HG03045 (cell line): ENCODE data around the gene CCDC9B.

Experiments used
- ATAC-seq: cut with Tn5 transposase; IDR thresholded peaks from one replicate; pipeline ENCODE4 v1.9.1; 2021; ENCODE audit warnings: mild to moderate bottlenecking, moderate library complexity; ENCODE audit not compliant: unreplicated experiment

CCDC9B gene

DNA sequence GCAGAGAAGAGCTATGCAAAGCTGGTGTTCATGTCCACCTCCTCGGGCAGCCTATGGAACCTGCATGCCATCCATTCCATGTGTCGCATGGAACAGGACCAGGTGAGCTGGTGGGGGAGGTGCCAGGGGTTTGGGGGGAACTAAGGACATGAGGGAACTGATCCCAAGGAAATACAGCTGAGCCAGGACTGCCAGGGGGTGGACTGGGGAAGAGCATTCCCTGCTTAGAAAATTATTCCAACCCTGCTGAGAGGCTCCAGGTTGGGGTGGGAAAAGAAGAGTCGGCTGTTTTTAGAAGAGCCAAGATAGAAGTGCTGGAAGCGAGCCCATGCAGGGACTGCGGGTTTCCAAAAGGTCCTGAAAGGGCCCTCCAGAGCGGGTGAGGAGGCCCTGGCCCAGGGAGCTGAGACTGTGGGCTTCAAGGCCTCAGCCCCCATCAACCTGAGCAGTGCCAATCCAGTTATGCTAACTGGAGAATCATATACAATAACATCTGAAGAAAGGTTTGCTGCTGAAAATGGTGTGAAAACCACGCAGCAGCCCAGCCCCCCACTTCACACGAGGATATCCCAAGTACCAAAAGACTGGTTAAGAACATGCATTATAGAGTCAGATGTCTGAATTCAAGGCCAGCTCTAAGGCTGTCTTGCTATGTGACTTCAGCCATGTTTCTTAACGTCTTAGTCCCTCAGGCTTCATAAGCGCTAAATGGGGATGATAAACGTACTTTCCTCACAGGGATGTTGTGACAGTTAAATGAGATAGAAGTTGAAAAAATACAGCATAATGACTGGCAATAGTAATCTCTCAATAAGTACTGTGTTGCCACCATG lies 25.1 kb upstream of the CCDC9B start:
- ATAC-seq = no peak

DNA sequence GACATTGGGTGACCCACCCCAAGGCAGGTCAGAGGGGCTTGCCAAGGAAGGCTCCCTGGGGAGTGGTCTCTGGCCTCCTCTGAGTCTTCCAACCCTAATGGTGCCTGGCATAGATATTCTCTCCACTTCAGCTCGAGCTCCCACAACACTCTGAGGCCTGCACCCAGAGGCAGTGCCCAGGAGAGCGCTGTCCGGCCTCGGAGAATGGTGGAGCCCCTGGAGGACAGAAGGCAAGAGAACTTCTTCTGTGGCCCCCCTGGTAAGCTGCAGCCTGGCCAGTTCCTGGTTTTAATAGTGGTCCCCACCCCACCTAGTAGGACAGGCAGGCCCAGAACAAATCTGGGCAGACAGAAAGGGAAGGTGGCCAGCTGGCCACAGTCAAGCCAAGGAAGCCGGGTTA lies 24.3 kb upstream of the CCDC9B start:
- no peak for ATAC-seq

DNA sequence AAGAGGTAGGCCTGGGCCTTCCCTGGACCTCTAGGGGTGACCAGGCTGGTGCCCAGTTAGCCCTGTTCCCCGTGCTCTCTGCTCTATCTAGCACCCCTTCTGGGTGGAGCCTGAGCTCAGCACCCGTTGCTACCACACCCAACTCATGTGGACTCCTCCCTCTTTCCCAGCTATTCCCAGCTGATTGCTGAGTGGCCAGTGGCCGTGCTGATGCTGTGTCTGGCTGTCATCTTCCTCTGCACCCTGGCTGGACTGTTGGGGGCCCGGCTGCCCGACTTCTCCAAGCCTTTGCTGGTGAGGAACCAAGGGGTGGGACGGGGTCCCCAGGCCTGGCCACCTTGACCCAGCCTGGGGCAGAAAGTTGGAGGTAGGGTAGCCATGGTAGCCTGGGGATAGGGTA lies 23.5 kb upstream of the CCDC9B start:
- no peak for ATAC-seq

DNA sequence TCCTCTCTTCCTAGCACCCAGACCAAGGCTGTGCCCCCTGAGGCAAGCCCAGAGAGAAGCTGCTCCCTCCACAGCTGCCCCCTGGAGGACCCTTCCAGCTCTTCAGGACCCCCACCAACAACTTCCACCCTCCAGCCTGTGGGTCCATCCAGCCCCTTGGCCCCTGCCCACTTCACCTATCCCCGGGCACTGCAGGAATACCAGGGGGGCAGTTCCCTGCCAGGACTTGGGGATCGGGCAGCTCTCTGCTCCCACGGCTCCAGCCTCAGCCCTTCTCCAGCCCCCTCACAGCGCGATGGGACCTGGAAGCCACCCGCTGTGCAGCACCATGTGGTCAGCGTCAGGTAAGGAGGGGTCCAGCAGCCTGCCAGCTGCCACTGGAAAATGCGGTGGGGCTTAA lies 22.9 kb upstream of the CCDC9B start:
- ATAC-seq = no peak

DNA sequence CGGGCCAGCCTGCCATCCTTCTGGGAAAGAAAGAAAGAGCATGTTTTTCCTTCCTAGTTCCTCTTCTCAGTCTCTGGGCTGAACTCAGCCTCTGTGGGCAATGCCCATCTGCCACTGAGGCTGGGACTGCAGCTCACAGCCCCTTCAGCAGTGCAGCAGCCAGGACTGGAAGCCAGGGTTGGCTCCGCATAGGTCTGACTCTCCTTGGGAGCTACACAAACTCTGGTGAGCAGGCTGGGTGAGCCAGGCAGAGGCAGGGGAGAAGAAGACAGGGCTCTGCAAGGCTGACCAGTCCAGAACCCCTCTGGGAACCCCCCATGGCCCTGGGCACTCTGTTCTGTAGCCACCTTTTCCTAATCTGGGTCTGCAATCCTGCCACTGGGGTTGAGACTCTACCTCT lies 20.9 kb upstream of the CCDC9B start:
- ATAC-seq = no peak

DNA sequence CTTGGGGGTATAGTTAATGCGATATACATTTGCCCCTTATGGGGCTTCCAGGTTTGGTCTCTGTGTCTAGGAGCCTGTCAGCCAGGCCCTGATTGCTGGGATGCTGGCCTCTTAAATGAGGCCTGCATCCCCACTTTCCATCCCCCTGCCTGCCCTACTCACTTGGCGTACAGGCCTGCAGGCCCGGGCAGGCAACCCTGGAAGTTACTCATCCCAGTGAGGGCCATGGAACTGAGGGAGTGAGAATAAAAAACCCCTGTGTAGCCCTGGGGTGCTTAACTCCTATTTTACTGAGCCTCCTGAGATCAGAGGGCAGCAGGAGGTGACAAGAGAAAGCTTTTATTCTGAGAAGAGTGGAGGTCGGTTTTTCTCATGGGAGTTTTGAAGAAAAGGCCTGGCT lies 19.3 kb upstream of the CCDC9B start:
- no peak for ATAC-seq

DNA sequence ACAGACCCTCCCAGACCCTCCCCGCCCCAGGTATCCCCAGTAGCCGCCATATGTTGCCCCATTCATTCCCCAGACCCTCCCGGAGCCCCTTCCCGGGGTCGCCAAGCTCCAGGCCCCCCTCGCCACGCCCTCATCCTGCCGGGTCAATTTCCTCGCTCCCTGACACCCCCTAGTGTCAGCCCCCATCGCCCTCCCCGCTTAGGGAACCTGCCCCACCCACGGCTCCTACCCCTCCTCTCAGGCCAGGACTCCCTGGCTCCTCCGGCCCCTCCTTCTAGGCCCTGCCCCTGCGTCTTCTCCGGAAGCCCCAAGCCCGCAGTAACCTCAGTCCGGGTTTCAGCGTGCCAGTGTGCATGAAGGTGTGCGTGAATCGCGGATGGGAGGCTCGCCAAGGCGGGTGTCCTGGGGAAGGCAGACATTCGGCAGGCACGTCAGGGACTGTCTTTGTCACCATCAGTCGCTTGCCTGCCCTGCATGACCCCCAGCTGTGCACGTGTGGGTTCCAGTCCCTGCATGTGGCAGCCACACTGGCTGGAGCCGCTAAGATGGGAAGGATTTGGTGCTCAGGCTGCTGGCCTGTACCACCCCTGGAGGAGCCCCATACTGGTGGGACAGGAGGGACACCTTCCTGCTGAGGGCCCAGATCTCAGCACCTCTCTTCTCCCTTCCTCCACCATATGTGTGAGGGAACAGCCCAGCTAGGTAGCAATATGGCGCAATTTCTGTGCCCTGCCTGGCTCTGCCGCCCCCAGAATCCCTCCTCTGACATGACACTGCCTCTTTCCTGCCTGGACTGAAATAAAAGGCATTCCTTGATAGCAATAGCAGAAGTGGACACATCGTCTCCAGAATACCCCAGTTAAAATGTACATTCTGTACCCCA lies 18.0 kb upstream of the CCDC9B start:
- ATAC-seq = peak; percentile 22

DNA sequence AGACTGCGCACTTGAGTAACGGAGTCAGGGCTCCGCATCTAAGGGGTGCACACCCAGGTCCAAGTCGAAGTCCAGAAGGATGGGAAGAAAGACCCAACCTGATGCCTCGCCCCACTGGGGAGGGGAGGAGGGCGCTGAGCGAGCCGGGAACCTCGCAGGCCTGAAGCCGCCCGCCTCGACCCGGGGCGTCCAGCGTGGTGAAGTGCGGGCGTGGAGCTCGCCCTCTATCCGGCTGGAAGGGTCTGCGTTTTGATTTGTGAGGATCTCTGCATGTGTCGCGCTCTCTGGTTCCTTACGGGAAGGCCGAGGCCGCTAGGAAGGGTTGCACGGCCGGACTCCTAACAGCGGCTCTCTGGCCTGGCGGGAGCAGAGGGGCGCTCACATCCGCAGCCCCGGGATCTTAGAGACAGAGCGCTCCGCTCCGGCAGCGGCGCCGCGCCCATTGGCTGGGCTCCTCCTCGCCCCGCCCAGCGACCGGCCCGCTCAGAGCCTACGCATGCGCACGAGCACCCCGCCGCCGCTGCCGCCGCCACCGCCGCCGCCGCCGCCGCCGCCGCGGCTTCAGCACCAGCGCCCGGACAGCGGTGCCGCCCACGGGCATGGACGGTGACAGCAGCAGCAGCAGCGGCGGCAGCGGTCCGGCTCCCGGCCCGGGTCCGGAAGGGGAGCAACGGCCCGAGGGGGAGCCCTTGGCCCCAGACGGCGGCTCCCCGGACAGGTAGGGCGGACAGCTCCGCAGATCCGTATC lies 17.2 kb upstream of the CCDC9B start, which contains the start of gene DISP2:
DISP2 (plus strand) TSS at position 497 of the 748 bp plus-strand sequence; CDS start at position 600, 103 bp downstream.
- peak; percentile 82 for ATAC-seq

DNA sequence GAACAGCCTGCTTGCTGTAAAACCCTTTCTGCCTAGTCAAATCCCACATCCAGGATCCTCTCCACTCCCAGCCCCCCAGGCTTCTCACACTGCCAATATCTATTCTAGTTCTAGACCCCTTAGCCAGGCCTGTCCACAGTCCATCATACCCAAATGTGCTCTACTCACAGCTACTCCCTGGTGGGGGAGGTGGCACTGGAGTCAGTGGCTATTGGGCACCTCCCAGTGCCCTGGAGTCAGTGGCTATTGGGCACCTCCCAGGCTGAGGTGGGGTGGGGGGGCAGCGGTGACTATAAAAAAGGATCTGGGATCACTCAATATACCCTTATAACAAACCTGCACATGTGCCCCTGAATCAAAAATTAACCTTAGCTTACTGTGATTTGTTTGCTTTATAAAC lies 16.5 kb upstream of the CCDC9B start:
- no peak for ATAC-seq

DNA sequence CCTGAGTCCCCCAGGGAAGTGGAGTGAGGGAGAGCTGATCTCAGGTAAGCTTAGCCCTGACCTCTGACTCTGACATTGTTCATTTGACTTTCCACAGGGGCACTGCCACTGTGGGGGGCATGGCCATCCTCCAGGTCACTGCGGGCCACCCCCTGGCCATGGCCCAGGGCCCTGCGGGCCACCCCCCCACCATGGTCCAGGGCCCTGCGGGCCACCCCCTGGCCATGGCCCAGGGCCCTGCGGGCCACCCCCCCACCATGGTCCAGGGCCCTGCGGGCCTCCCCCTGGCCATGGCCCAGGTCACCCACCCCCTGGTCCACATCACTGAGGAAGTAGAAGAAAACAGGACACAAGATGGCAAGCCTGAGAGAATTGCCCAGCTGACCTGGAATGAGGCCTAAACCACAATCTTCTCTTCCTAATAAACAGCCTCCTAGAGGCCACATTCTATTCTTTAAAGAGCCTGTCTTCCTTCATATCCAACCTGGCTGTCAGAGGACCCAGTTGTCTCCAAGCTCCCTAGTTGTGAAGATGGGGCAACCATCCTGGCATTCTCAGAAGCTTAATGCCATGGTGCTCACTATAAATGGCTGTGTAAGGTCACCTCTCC lies 15.3 kb upstream of the CCDC9B start:
- ATAC-seq = no peak

DNA sequence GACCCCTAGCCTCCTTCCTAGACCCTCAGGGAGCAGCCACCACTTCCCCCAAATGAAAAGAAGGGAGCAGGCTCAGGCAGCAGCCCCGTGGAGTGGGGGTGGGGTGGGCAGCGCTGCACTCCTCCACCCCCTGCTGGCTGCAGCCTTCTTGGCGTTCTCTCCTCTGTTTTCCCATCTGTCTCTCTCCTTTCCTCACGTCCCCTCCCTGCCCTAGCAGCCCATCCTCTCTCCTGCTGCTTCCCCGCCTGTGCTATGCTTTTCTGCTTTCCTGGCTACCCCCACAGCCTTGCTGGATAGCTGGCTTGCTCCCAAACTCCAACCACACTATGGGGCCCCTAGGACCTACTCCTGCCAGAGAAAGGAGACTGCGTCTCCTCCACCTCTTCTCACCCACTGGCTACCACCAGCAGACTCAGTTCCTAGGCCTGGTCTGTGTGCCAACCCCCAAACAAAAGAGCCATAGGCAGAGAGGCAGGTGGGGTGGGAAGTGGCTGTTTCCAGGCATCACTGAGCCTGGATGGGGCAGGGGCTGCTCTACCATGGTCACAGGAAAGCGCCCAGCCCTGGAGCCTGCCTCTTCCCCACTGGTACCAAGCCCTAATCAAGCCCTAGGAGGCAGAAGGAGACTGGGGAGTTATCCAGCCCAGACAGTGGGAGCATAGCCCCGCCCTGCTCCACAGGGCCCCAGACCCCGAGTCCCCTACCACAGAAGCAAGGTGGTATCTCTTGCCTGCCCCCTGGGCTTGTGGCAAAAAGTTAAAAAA lies 13.9 kb upstream of the CCDC9B start:
- ATAC-seq = no peak

DNA sequence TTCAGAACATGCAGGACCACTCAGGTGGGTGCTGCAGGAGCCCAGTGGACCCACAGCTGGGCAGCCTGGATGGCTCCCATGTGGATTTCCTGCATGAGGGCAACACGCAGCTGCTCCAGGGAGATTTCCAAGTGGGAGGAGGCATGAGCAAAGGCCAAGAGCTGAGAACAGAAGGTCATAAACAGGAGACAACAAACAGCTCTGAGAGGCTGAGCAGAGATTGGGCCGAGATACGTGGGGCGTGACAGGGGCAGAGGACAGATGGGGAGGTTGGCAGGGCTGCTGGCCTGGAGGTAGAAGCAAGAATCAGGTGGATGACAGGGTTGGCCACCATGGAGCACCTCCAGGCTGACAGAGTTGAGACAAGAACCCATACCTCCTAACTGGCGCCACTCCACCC lies 13.0 kb upstream of the CCDC9B start:
- ATAC-seq = no peak

DNA sequence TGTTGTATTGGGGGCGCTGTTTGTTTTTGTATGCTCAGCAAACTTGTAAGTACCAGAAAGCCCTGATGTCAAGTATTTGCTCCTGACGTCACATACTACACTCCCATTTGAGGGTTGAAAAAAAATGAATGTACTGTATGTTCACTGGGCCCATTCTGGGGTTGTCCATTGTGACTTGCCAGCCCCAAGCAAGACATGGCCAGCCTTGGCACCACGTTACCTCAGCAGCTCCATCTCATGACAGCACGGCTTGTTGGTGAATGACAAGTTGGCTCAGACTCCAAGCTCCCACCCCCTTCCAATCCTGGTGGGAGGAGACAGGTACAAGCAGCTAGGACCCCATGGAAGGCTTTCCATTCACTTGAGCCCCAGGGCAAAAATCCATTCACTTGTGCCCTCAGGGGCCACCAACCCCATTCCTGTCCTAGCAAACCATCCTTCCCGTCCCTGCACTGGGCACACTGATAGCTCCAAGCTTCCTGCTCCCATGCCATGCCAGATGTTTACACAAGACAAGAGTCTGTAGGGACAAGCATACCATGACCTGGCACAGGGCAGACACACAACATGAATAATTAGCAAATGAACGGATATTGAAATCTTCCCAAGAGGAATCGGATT lies 11.7 kb upstream of the CCDC9B start:
- no peak for ATAC-seq

DNA sequence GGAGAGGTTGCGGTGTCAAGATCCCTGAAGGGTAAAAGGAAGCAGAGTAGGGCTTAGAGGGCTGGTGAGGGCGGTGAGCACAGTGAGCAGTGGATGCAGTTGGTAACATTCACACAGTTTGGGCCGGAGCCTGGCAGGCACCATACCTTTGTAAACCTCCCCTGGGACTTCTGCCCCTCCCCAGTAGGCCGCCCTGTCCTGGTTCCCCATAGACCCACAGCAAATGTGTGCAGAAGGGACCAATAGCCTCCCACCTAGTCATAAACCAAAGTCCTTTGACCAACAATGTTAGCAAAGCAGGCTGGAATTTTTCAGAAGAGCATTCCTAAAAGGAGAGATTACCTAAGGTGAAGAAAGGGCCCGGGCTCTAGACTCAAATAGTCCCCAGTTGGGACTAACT lies 8.4 kb upstream of the CCDC9B start:
- no peak for ATAC-seq

DNA sequence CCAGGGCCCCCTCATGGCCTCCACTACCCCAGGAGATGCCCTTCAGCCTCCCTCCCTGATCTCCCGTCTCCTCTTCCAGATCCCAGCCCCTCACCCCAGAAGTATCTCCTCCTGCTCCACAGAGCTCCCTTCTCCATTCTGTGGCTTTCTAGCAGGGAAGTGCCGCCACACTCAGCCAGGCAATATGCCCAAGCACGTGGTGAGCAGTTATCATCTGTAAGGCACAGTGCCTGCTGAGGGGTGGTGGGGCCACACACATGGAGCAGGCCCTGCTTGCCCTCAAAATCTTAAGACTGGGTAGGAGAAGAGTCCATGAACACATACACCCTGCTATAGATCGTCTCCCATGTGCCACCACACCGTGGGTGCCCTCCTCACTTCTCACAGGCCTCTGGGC lies 7.7 kb upstream of the CCDC9B start:
- no peak for ATAC-seq

DNA sequence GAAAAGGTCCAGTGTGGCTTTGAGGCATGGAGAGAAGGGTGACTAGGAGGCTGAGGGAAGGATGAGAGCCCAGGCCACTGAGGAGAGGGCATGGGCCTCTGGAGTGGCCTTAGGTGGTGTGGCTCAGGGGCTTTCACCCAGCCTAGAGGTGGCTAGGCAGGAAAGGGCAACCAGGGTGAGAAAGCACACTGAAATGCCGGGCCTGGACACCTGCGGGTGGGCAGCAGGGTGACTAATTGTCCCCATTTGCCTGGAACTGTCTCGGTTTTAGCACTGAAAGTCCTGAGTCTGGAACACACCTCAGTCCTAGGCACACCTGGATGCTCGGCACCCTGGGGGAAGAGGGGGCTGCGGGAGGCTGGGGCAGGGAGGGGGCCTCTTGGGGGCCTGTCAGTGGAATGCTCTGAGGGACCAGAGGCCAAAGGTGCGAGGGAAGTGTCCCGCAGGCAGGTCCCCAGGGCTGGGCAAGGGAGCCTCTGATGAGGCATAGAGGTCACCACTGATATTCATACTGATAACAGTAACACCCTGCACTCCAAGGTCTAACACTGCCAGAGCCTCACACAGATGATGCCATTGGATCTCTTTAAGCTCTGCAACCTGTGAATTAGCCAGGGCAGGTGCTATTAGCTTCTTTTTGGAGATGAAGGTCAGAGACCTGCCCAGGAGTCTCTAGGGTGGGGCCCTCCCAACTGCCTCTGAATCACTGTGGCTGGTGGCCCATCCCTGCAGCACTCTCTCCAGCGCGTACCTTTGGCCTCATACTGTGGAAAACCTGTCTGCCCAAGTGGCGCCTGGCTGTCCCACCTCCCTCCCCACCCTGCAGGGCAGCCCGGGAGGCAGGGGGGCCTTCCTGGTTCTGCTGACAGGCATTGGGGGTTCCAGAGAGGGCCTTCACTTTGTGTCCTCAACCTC lies 7.1 kb upstream of the CCDC9B start:
- ATAC-seq = no peak

DNA sequence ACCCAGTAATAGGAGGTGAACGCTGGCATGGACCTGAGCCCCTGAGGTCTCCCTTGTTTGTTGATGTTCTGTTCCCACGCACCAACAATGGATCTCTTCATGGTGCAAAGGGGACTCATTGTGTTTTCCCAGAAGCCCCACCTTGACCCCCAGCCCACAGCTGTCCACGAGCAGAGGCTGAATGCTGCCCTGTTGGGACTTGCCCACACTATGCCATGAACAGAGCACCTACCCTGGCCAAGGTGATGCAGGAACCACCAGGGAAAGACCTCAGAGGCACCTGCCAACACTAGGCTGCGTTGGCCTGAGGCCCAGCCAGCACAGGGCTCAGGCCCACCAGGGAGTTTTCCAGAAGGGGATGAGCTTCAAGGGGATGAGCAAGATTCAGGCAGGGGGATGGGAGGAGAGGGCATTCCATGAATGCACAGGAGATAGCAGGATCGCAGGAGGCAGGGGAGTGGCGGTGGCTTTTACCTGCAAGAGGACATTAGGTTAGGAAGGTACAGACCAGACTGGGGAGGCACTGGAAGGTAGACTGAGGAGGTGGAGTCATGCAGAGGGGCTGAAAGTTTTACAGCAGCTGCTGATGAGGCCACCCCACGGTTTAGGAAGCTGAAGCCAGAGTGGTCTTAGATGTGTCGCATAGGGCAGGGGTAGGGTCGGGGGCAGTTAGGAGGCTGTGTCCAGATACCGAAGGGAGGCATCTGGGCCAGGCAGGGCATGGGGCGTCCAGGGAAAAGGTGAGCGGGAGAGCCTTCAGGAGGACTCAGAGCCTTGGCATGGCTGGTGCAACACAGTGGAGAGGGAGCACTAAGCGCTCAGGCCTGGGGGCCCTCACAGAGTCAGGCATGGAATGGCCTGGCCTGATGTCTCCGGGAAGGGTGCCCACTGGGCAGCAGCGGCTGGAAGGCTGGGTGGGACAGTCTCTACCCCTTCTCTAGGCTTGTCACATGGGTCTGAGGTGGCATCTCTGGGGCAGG lies 6.1 kb upstream of the CCDC9B start:
- ATAC-seq = no peak
